Endothelial cell of umbilical vein (primary cell): Measurements from ENCODE around the gene FAM118A.

Experiments
- MYC ChIP-seq: IDR thresholded peaks from one replicate; pipeline ENCODE4 v1.6.1; 2011; ENCODE audit warnings: mild to moderate bottlenecking, low read depth, low read length
- POLR2A ChIP-seq: IDR thresholded peaks from 2 replicates; pipeline ENCODE4 v1.6.1; 2012; ENCODE audit warnings: low read depth, mild to moderate bottlenecking, control low read depth, low read length

DNA sequence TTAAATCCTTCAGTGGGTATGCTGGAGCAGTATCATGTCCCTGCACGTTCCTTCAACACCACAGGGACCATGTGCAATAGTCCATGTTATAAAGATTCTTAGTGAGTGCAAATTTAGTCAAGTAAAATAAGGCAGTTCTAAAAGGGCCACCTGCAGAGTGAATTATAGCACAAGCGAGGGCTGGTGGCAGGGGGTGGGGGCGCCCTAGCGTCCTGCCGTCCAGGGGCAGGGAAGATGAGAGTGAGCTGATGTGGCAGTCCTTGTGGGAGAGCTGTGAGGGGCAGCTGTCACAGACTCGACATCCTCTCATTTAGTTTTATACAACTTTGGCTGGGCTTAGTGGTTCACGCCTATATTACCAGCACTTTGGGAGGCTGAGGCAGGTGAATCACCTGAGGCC is 29.1 kb downstream of the FAM118A start:
- TF ChIP-seq POLR2A (no peak), MYC (no peak)
